A673 (cell line): Measurements from ENCODE around the gene CHIC1.

ENCODE experiments used
- EZH2 ChIP-seq: fragments of 200-600 bp; sonication (generic); IDR thresholded peaks from 2 replicates; pipeline ENCODE4 v1.6.1; 2017; ENCODE audit warnings: borderline replicate concordance, low read depth, mild to moderate bottlenecking, mixed read lengths, antibody characterized with exemption, low read length; ENCODE audit not compliant: poor library complexity, severe bottlenecking
- TF ChIP-seq, protein P1 (sequence below): fragments of 300-800, 200-600 bp; sonication (generic); conservative IDR thresholded peaks from 2 replicates; pipeline ENCODE4 v1.5.1; 2017; ENCODE audit warnings: low read depth, mild to moderate bottlenecking, antibody characterized with exemption, low read length, moderate library complexity, mixed read lengths

DNA sequence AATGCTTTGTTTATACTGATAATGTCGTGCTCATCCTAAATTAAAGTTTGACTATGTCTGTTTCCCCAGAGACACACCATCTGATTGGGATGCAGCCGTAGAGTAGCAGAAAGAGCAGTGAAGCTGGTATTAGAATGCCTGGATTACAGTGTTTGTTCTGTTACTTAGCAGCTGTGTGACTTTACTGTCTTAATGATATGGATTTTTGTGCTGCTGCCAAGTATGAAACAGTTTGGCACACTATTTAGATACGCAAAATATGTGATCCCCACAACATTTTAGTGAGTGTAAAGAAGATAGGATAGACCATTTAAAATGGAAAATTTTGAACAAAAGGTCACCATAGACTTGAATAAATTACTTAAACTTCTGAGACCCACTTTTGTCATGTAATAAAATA, 1.2 kb upstream of the CHIC1 start:
- TF ChIP-seq, protein P1, sequence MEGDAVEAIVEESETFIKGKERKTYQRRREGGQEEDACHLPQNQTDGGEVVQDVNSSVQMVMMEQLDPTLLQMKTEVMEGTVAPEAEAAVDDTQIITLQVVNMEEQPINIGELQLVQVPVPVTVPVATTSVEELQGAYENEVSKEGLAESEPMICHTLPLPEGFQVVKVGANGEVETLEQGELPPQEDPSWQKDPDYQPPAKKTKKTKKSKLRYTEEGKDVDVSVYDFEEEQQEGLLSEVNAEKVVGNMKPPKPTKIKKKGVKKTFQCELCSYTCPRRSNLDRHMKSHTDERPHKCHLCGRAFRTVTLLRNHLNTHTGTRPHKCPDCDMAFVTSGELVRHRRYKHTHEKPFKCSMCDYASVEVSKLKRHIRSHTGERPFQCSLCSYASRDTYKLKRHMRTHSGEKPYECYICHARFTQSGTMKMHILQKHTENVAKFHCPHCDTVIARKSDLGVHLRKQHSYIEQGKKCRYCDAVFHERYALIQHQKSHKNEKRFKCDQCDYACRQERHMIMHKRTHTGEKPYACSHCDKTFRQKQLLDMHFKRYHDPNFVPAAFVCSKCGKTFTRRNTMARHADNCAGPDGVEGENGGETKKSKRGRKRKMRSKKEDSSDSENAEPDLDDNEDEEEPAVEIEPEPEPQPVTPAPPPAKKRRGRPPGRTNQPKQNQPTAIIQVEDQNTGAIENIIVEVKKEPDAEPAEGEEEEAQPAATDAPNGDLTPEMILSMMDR: no peak
- no peak for TF ChIP-seq EZH2
